GM19324 (cell line): ENCODE results near the gene PDE6H.
A peak's percentile ranks its signal among the peaks of the same experiment; 100 is the strongest.

Experiments
- ATAC-seq: cut with Tn5 transposase; IDR thresholded peaks from one replicate; pipeline ENCODE4 v1.9.1; 2021; ENCODE audit warnings: mild to moderate bottlenecking, moderate library complexity; ENCODE audit not compliant: unreplicated experiment, low FRiP score

PDE6H gene

GRCh38 chr12:14950982-14951746 lies 21.7 kb upstream of the PDE6H start:
- ATAC-seq, result no peak

- no peak for ATAC-seq
Measured at GRCh38 chr12:14951851-14952250, 21.0 kb upstream of the PDE6H start.

DNA sequence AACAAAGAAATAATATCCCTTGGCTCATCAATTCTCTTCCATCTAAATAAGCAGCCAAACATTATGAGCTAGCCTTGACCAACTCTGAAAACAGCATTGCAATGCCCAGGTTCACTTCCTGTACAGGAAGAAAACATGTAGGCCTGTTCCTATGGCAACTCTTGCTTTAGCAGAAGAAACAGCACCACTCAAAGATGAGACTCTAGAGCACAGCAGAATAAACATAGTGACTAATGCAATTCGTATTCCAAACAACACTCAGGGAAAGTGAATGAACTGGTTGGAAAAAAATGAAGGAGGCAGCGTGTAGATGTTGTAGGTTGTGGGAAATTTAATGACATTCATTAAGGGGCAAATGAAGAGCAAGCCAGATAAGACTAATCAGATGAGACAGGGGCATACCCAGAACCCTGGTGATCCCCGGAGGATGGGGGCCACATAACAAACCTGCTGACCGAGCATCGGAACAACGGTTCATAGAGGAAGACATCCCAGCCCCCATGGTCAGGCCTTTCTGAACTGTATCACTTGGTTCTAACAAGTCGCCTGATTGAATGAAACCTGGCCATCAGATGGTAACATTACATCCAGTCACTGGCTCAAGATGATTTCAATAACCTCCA lies 20.4 kb upstream of the PDE6H start:
- ATAC-seq, result peak; percentile 65

- no peak for ATAC-seq
Measured at GRCh38 chr12:14953752-14954151, 19.1 kb upstream of the PDE6H start.

GRCh38 chr12:14954269-14954668 lies 18.6 kb upstream of the PDE6H start:
- no peak for ATAC-seq

- ATAC-seq, result no peak
Measured at GRCh38 chr12:14956024-14956891, 16.6 kb upstream of the PDE6H start.

GRCh38 chr12:14956905-14957304 lies 15.9 kb upstream of the PDE6H start:
- no peak for ATAC-seq

DNA sequence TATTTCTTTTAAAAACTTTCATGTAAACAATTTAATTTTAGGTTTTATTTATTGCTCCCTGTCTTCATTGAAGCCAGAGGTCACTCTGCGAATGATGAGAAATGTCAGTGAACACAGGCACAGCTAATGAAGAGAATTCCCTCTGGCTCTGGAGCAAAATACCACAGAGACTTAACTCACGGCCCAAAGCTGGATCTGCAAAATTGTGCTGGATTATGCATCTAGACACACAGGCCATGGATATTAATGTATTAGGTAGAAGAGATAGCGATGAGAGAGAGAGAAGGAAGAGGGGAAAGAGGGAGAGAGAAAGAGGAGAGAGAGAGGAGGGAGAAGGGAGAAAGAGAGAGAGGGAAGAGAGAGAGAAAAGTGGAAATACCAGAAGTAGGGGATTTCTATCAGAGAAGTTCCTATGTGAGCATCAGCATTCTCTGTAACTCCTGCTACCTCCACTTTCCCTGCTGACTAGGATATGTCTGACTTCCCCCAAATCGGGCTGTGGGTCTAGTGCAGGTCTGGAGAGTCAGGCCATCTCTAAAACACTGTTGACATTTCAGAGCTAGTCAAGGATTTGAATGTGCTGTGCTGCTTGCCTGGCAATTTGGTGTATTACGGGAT lies 15.2 kb upstream of the PDE6H start:
- ATAC-seq, result no peak

GRCh38 chr12:14958361-14959125 lies 14.3 kb upstream of the PDE6H start:
- no peak for ATAC-seq

GRCh38 chr12:14959126-14959440 lies 13.8 kb upstream of the PDE6H start:
- no peak for ATAC-seq

DNA sequence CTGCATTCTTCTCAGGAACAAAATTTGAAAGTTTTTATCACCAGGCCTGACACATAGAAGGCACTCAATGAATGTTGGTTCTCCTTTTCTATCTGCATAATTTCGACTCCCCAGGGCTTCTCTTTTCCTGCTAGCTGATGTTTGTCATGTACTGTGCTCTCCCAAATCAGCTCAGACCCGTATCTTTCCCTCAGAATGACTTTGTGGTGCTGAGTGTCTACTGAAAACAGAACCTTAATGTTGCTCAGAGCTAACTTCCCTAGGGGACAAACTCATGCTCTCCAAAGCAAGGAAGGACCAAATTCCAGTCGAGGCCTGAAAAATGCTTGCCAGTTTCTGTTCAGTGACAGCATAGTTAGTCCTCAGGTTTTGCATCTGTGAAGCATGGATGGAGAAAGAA lies 13.4 kb upstream of the PDE6H start:
- ATAC-seq, result no peak

- no peak for ATAC-seq
Measured at GRCh38 chr12:14959916-14960496, 12.8 kb upstream of the PDE6H start.

DNA sequence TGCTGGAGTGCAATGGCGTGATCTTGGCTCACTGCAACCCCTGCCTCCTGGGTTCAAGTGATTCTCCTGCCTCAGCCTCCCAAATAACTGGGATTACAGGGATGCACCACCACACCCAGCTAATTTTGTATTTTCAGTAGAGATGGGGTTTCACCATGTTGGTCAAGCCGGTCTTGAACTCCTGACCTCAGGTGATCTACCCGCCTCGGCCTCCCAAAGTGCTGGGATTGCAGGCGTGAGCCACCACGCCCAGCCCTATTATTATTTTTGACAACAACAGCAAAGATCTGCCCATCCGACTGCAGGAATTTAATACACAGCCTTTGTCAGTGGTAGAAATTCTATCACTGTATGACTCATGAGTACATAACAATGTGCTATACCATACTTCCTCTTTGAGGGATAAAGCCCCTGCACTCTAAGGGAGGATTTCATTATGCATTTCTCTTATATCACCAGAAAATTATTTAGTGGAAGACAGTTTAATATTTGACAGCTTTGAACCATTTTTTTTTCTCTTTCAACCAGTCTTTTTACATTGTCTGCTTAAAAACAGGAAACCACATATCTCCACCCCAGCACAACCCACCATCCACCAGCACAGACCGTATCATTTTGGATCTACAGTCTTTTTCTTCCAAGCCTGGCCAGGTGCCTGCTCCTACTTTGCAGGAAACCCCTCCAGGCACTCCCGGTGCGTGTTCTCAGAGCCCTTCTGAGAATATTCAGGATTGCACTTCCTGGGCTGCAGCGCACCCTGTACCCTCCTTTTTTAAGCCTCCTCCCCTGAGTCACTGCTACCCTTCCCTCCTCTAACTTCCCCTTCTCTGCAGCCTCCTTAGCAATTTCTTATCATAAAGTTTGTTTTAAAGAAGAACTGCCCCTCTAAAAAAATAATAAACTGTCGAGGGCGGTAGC lies 12.0 kb upstream of the PDE6H start:
- peak; percentile 55 for ATAC-seq

GRCh38 chr12:14961466-14962152 lies 11.2 kb upstream of the PDE6H start, which contains the start of gene ARHGDIB:
ARHGDIB (minus strand) TSS chr12:14961601; CDS start chr12:14950712, 10,889 bp downstream.
- peak; percentile 72 for ATAC-seq

GRCh38 chr12:14962153-14962539 lies 10.7 kb upstream of the PDE6H start:
- no peak for ATAC-seq

GRCh38 chr12:14962797-14963196 lies 10.0 kb upstream of the PDE6H start:
- ATAC-seq, result no peak

DNA sequence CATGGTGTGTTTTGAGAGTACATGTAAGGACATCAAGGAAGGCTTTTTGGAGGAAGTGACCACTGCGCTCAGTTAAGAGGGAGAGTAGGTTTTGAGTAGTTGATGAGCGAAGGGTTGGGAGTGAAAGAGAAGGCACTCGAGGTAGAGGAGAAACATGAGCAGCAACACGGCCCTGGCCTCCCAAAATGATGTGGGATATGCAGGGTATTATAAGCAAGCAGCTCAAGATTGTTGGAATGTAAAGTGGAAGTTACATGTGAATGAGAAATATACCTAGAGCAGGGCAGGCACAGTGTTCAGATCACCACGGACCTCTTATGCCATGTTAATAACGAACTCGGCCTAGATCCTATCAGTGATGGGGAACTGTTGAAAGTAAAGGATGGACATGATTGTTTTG lies 9.3 kb upstream of the PDE6H start:
- no peak for ATAC-seq

- ATAC-seq, result no peak
Measured at GRCh38 chr12:14964406-14964805, 8.4 kb upstream of the PDE6H start.
